Stimulated activated CD4-positive, alpha-beta T cell treated with anti-CD3 and anti-CD28 coated beads, Interleukin-12 subunit alpha, Interleukin-12 subunit beta, amount 100 ng/mL, for 48 hours (primary cell): ENCODE results near the gene LMAN2.
"Not testable (repeated sequence)": the region's sequence is repeated elsewhere in the genome, so short reads cannot be mapped to it uniquely, and the experiment has no call there.

Source experiments
- DNase-seq, 3 donors: peaks; one replicate each; pipeline ENCODE4 v3.0.0-alpha.2; 2020; ENCODE audit warnings: low read depth in 2 of 3, low spot score in 1 of 3

LMAN2 gene

GRCh38 chr5:177307544-177308363 is 43.7 kb downstream of the LMAN2 start:
- DNase-seq: no peak

- no peak for DNase-seq
Measured at GRCh38 chr5:177306674-177307543, 44.6 kb downstream of the LMAN2 start.

- DNase-seq: not testable (repeated sequence)
Measured at GRCh38 chr5:177306103-177306640, 45.3 kb downstream of the LMAN2 start.

GRCh38 chr5:177304392-177305119 is 46.9 kb downstream of the LMAN2 start:
- no peak for DNase-seq

GRCh38 chr5:177303925-177304391 is 47.5 kb downstream of the LMAN2 start:
- no peak for DNase-seq

GRCh38 chr5:177303121-177303924 is 48.1 kb downstream of the LMAN2 start, which contains the start of the genes PRELID1 and RAB24:
Gene PRELID1 (plus strand): TSS chr5:177303799. CDS start chr5:177303986, 187 bp downstream.
Gene RAB24 (minus strand): TSS chr5:177303719. CDS start chr5:177303288, 431 bp downstream.
- peak; percentile 78 to 87 (median 84) for DNase-seq

GRCh38 chr5:177302354-177303110 is 48.9 kb downstream of the LMAN2 start:
- no peak for DNase-seq

- DNase-seq: no peak
Measured at GRCh38 chr5:177301503-177302165, 49.8 kb downstream of the LMAN2 start.

GRCh38 chr5:177300951-177301350 is 50.5 kb downstream of the LMAN2 start:
- no peak for DNase-seq

- no peak for DNase-seq
Measured at GRCh38 chr5:177300236-177300880, 51.1 kb downstream of the LMAN2 start.

GRCh38 chr5:177299697-177300096 is 51.8 kb downstream of the LMAN2 start:
- no peak for DNase-seq

- DNase-seq: no peak
Measured at GRCh38 chr5:177297922-177298321, 53.5 kb downstream of the LMAN2 start.

- DNase-seq: no peak
Measured at GRCh38 chr5:177296581-177296980, 54.9 kb downstream of the LMAN2 start.

GRCh38 chr5:177295924-177296323 is 55.5 kb downstream of the LMAN2 start:
- DNase-seq: no peak

GRCh38 chr5:177294632-177295031 is 56.8 kb downstream of the LMAN2 start:
- DNase-seq: no peak

- DNase-seq: no peak
Measured at GRCh38 chr5:177293819-177294581, 57.5 kb downstream of the LMAN2 start.

- no peak for DNase-seq
Measured at GRCh38 chr5:177291735-177292134, 59.7 kb downstream of the LMAN2 start.
